AG04449 (cell line): ENCODE measurements around the gene NCAM1.
"Not testable (repeated sequence)": the region's sequence is repeated elsewhere in the genome, so short reads cannot be mapped to it uniquely, and the experiment has no call there.

Experiments used
- CTCF ChIA-PET: fragments of 350-600 bp; formaldehyde crosslinking; extraction: SDS; loops from one replicate; lab custom pipeline; 2021; ENCODE audit warnings: antibody characterized with exemption; lab: Yijun Ruan, JAX
- POLR2A ChIA-PET: fragments of 400-600, 350-600 bp; formaldehyde crosslinking; extraction: SDS; loops from one replicate; lab custom pipeline; 2020; ENCODE audit warnings: antibody characterized with exemption, inconsistent platforms; lab: Yijun Ruan, JAX
- DNase-seq: peaks from one replicate; pipeline ENCODE4 v3.0.0-alpha.2; 2010; ENCODE audit warnings: low read depth, low spot score
- H3K4me3 ChIP-seq: 2 replicates; pipeline ENCODE4 v1.5.1; 2011; ENCODE audit warnings: low read depth, mild to moderate bottlenecking, control low read depth, low read length
- CTCF ChIP-seq: IDR thresholded peaks from one replicate; pipeline ENCODE4 v1.5.1; 2011; ENCODE audit warnings: mild to moderate bottlenecking, moderate library complexity, low read length, control low read depth, inconsistent platforms; ENCODE audit not compliant: insufficient read depth; ENCODE audit errors: missing control alignments

NCAM1 gene

GRCh38 chr11:113288286-113288863 lies 327.2 kb downstream of the NCAM1 start:
- no peak overlapping the region for H3K4me3 ChIP-seq
- no peak for TF ChIP-seq CTCF
- no peak for DNase-seq
- CTCF ChIA-PET, result interaction anchor here (0.9 to 4.9 kb wide), 6 partner anchors 9 to 1066 kb away, joined by 3 to 112 read pairs (median 12); no protein-coding TSS in a partner anchor
- POLR2A ChIA-PET, result no interaction called here

- DNase-seq, result no peak
- ChIA-PET CTCF (interaction anchor here (0.6 to 4.9 kb wide), 25 partner anchors 9 to 1076 kb away, joined by 3 to 112 read pairs (median 4); no protein-coding TSS in a partner anchor), POLR2A (no interaction called here)
- TF ChIP-seq CTCF, result peak; percentile 94
- H3K4me3 ChIP-seq, result no peak overlapping the region
These were observed 328.4 kb downstream of the NCAM1 start for GRCh38 chr11:113289431-113290187.

GRCh38 chr11:113293936-113294335 lies 332.7 kb downstream of the NCAM1 start:
- ChIA-PET POLR2A (no interaction called here), CTCF (interaction anchor here (1.4 kb wide), 1 partner anchor 706 kb away, joined by 3 read pairs; no protein-coding TSS in a partner anchor)
- no peak overlapping the region for H3K4me3 ChIP-seq
- no peak for DNase-seq
- no peak for TF ChIP-seq CTCF

GRCh38 chr11:113295993-113296392 lies 334.8 kb downstream of the NCAM1 start:
- CTCF ChIA-PET, result interaction anchor here (3.2 kb wide), 1 partner anchor 9 kb away, joined by 18 read pairs; no protein-coding TSS in a partner anchor
- no peak overlapping the region for H3K4me3 ChIP-seq
- no peak for TF ChIP-seq CTCF
- POLR2A ChIA-PET, result no interaction called here
- no peak for DNase-seq

- DNase-seq, result no peak
- no peak overlapping the region for H3K4me3 ChIP-seq
- POLR2A ChIA-PET, result no interaction called here
- no peak for TF ChIP-seq CTCF
- CTCF ChIA-PET, result interaction anchor here (3.2 kb wide), 1 partner anchor 9 kb away, joined by 18 read pairs; no protein-coding TSS in a partner anchor
These were observed 335.4 kb downstream of the NCAM1 start for GRCh38 chr11:113296447-113297205.

- CTCF ChIA-PET, result interaction anchor here (0.9 to 5.2 kb wide), 5 partner anchors 8 to 710 kb away, joined by 3 to 27 read pairs (median 4); no protein-coding TSS in a partner anchor
- POLR2A ChIA-PET, H3K4me3 ChIP-seq, DNase-seq: not testable (repeated sequence)
These were observed 337.3 kb downstream of the NCAM1 start for GRCh38 chr11:113298496-113298895.
